Activated CD8-positive, alpha-beta T cell treated with anti-CD3 and anti-CD28 coated beads for 36 hours (primary cell): ENCODE data around the gene SEPTIN5. TPM values are rescaled to one million over a fixed set of nuclear protein-coding genes. Genes with fewer than 3 reads are reported as not detected.

Experiments used
- ATAC-seq: fragments of 200-7000 bp; cut with Tn5 transposase; one replicate; pipeline ENCODE4 v1.10.0; 2021; ENCODE audit warnings: mild to moderate bottlenecking, moderate library complexity
- CTCF ChIA-PET: fragments of 350-600 bp; sonication (Branson Sonifier 250); formaldehyde crosslinking; loops from one replicate; lab custom pipeline; 2021; ENCODE audit warnings: antibody characterized with exemption; lab: Charles Lee
- POLR2A ChIA-PET: fragments of 350-600 bp; sonication (Branson Sonifier 250); formaldehyde crosslinking; loops from one replicate; lab custom pipeline; 2021; ENCODE audit warnings: antibody characterized with exemption; lab: Charles Lee
- DNase-seq: peaks from one replicate; pipeline ENCODE4 v3.0.0-alpha.2; 2020
- H3K27ac Mint-ChIP-seq: one replicate; pipeline ENCODE4 v1.8.0; 2021; ENCODE audit warnings: mild to moderate bottlenecking, mixed read lengths
- H3K27me3 Mint-ChIP-seq: one replicate; pipeline ENCODE4 v1.8.0; 2021; ENCODE audit warnings: mixed read lengths
- H3K36me3 Mint-ChIP-seq: one replicate; pipeline ENCODE4 v1.8.0; 2021; ENCODE audit warnings: low read depth, mixed read lengths
- H3K4me1 Mint-ChIP-seq: one replicate; pipeline ENCODE4 v1.8.0; 2021; ENCODE audit warnings: low read depth, mixed read lengths
- H3K4me3 Mint-ChIP-seq: one replicate; pipeline ENCODE4 v1.8.0; 2021; ENCODE audit warnings: mild to moderate bottlenecking, moderate library complexity, mixed read lengths
- H3K9me3 Mint-ChIP-seq: one replicate; pipeline ENCODE4 v1.8.0; 2021; ENCODE audit warnings: mixed read lengths
- CTCF ChIP-seq: fragments of 200-600 bp; IDR thresholded peaks from one replicate; pipeline ENCODE4 v1.8.0; 2022; ENCODE audit warnings: antibody characterized with exemption, mild to moderate bottlenecking
- intact Hi-C: fragments of 100-400 bp; cut with micrococcal nuclease; formaldehyde crosslinking; loops from one replicate; pipeline ENCODE4 v1.10.0; 2022
- total RNA-seq, 2 experiments: library from RNA; stranded (reverse); gene quantifications; one replicate each; pipeline ENCODE4 v1.2.3, GENCODE V29; 2021

Gene SEPTIN5
- total RNA-seq, 2 experiments from 2014 or later: 1.3 to 1.5 TPM

GRCh38 chr22:19758896-19759426 is 44.7 kb downstream of the SEPTIN5 start:
- CTCF ChIA-PET: no interaction called here
- intact Hi-C loops: no loop called here
- Mint-ChIP-seq H3K4me1 (peaks cover 28% of the 10 kb centered on the region), H3K4me3 (no peak overlapping the region), H3K27me3 (peaks cover 51% of the 10 kb centered on the region), H3K36me3 (no peaks in the 10 kb centered on the region), H3K27ac (no peak overlapping the region), H3K9me3 (no peaks in the 10 kb centered on the region)
- DNase-seq (no peak), ATAC-seq (no peak)
- TF ChIP-seq CTCF: no peak
- POLR2A ChIA-PET: interaction anchor here (0.9 to 1.2 kb wide), 2 partner anchors 96 to 132 kb away, joined by 4 to 5 read pairs; partner anchors contain the start of genes GNB1L and RTL10

- ChIA-PET CTCF (no interaction called here), POLR2A (interaction anchor here (1.2 kb wide), 1 partner anchor 131 kb away, joined by 4 read pairs; no protein-coding TSS in a partner anchor)
- TF ChIP-seq CTCF: no peak
- Mint-ChIP-seq H3K9me3 (no peaks in the 10 kb centered on the region), H3K36me3 (no peaks in the 10 kb centered on the region), H3K4me1 (peaks cover 28% of the 10 kb centered on the region), H3K4me3 (peak overlapping the region; percentile 64), H3K27me3 (peaks cover 50% of the 10 kb centered on the region), H3K27ac (no peak overlapping the region)
- intact Hi-C loops: no loop called here
- ATAC-seq: no peak
- no peak for DNase-seq
Measured at GRCh38 chr22:19759427-19760057, 45.2 kb downstream of the SEPTIN5 start.

GRCh38 chr22:19760058-19760950 is 46.0 kb downstream of the SEPTIN5 start, which contains the start of gene TBX1:
Gene TBX1 (plus strand): TSS chr22:19760778. CDS start chr22:19760844, 66 bp downstream.
- ChIA-PET CTCF (no interaction called here), POLR2A (interaction anchor here (1.2 kb wide), 1 partner anchor 130 kb away, joined by 4 read pairs; no protein-coding TSS in a partner anchor)
- no peak for DNase-seq
- no peak for TF ChIP-seq CTCF
- Mint-ChIP-seq H3K27me3 (peaks cover 54% of the 10 kb centered on the region), H3K36me3 (no peaks in the 10 kb centered on the region), H3K9me3 (no peaks in the 10 kb centered on the region), H3K27ac (no peak within 1 kb of the TSS), H3K4me1 (peaks cover 28% of the 10 kb centered on the region), H3K4me3 (peak within 1 kb of the TSS; percentile 64)
- intact Hi-C loops: no loop called here
- ATAC-seq: no peak

- intact Hi-C loops: no loop called here
- POLR2A ChIA-PET: no interaction called here
- Mint-ChIP-seq H3K4me3 (peak overlapping the region; percentile 50), H3K27me3 (peaks cover 51% of the 10 kb centered on the region), H3K9me3 (no peaks in the 10 kb centered on the region), H3K27ac (no peak overlapping the region), H3K36me3 (no peaks in the 10 kb centered on the region), H3K4me1 (peaks cover 24% of the 10 kb centered on the region)
- no peak for ATAC-seq
- DNase-seq: no peak
- TF ChIP-seq CTCF: no peak
- CTCF ChIA-PET: no interaction called here
Measured at GRCh38 chr22:19760951-19761724, 46.8 kb downstream of the SEPTIN5 start.
